PC-3 (cell line): ENCODE results near the gene PAEP.

Experiments
- CTCF ChIP-seq: fragments of 300-600 bp; sonication (generic); conservative IDR thresholded peaks from 2 replicates; pipeline ENCODE4 v1.5.1; 2017; ENCODE audit warnings: antibody characterized with exemption, low read depth, mild to moderate bottlenecking, low read length
- EZH2 ChIP-seq: fragments of 300-600 bp; sonication (generic); IDR thresholded peaks from one replicate; pipeline ENCODE4 v1.6.1; 2017; ENCODE audit warnings: antibody characterized with exemption, mild to moderate bottlenecking, low read length; ENCODE audit not compliant: unreplicated experiment
- EZH2phosphoT487 ChIP-seq: fragments of 300-600 bp; sonication (generic); IDR thresholded peaks from 2 replicates; pipeline ENCODE4 v1.6.1; 2018; ENCODE audit warnings: mild to moderate bottlenecking, antibody characterized with exemption, low read length, borderline replicate concordance

GRCh38 chr9:135579889-135580660, 18.5 kb downstream of the PAEP start:
- TF ChIP-seq CTCF (no peak), EZH2 (no peak), EZH2phosphoT487 (no peak)
